Measurements from ENCODE around the gene NDST3.

The NDST3 gene

DNA sequence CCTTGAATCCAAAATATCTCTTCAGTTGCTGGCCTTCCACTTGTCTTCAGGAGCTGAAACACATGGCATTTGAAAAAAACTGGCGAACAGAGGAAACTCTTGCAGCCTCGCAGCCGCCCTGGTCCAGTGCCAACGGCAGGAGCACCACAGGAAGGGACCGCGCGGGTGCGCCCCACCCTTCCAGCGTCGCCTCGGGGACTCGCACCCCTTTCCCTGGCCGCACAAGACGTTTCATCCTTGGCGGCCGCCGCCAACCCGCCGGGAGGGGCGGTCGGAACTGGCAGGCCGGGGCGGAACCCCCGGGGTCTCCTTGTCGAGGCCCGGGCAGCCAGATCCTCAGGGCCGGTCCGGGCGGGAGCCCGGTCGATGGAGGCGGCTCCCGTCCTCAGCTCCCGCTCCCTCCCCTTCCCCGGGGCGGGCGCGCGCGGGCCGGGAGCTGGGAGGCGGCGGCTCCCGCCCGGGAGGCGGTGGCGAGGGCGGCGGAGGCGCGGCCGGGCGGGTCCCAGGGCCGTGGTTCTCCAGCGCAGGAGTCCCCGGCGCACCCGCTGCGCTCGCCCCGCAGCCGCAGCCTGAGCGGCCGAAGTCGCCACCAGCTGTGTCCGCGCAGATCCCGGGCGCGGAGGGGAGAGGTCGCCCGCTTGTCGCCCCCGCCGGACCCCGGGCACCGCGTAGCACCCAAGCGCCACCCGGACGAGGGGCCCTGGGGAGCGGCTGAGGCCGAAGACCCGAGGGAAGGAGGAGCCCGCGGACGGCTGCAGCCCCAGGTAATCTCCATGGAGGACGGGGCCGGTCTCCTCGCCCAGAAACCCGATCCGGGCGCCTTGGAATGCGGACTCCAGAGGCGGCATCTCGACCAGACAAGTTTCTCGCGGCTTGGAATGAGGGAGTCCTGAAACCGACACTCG is 886 bp upstream of the NDST3 start:
- H3K36me3 ChIP-seq (ENCODE audit: control insufficient read depth, insufficient read depth, low read length) = no peaks in the 10 kb centered on the region
- no peaks in the 10 kb centered on the region for H3K9me3 ChIP-seq (ENCODE audit: control insufficient read depth, insufficient read depth, low read length)
- peaks cover 4% of the 10 kb centered on the region for H3K27me3 ChIP-seq (ENCODE audit: control insufficient read depth, insufficient read depth, low read length)
- no peak overlapping the region for H3K9ac ChIP-seq (ENCODE audit: low read depth, low read length)
- no peaks in the 10 kb centered on the region for H3K4me1 ChIP-seq (ENCODE audit: control insufficient read depth, insufficient read depth, low read length)
- peak overlapping the region; percentile 58 for H3K4me3 ChIP-seq (ENCODE audit: low read depth, low read length)

DNA sequence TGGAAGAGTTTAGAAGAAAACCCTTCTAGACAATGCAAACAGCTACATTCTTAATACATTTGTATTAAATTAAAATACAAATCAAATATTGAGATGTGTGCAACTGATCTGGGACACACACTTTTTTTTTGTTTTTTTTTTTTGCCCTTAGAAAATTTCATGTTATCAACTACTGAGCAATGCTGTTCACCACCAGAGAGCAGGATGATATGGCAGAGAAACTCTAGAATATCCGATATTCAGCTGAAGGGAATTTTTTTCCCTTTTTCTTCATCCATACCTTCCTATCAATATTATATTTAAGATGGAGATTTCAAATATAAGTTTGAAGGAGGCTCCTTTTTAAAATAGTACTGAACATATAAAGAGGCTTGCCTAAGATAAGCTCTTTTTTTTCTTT is 1.0 kb downstream of the NDST3 start:
- peaks cover 4% of the 10 kb centered on the region for H3K27me3 ChIP-seq (ENCODE audit: control insufficient read depth, insufficient read depth, low read length)
- H3K36me3 ChIP-seq (ENCODE audit: control insufficient read depth, insufficient read depth, low read length) = no peaks in the 10 kb centered on the region
- H3K4me3 ChIP-seq (ENCODE audit: low read depth, low read length) = no peak overlapping the region
- no peak overlapping the region for H3K9ac ChIP-seq (ENCODE audit: low read depth, low read length)
- H3K9me3 ChIP-seq (ENCODE audit: control insufficient read depth, insufficient read depth, low read length) = no peaks in the 10 kb centered on the region
- H3K4me1 ChIP-seq (ENCODE audit: control insufficient read depth, insufficient read depth, low read length) = no peaks in the 10 kb centered on the region

DNA sequence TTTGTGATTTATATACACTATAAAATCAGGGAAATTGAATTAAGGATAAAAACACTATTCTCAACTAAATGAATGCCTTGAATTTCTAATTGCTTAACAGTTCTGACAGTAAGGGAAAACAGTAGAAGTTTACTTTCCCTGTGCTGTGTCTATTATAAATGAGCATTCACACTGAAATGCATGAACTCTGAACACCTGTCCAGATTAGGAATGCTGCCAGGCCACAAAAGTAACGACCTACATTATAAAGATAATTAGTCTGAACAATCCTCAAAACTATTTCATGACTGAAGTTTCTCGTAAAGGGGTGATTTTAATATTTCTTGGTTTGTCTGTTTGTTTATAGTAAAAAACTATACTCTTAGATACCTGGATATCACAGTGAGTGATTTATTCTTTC is 2.0 kb downstream of the NDST3 start:
- Histone ChIP-seq H3K36me3 (ENCODE audit: control insufficient read depth, insufficient read depth, low read length) (no peaks in the 10 kb centered on the region), H3K27me3 (ENCODE audit: control insufficient read depth, insufficient read depth, low read length) (peaks cover 4% of the 10 kb centered on the region), H3K9me3 (ENCODE audit: control insufficient read depth, insufficient read depth, low read length) (no peaks in the 10 kb centered on the region), H3K4me1 (ENCODE audit: control insufficient read depth, insufficient read depth, low read length) (no peaks in the 10 kb centered on the region), H3K9ac (ENCODE audit: low read depth, low read length) (no peak overlapping the region), H3K4me3 (ENCODE audit: low read depth, low read length) (no peak overlapping the region)

DNA sequence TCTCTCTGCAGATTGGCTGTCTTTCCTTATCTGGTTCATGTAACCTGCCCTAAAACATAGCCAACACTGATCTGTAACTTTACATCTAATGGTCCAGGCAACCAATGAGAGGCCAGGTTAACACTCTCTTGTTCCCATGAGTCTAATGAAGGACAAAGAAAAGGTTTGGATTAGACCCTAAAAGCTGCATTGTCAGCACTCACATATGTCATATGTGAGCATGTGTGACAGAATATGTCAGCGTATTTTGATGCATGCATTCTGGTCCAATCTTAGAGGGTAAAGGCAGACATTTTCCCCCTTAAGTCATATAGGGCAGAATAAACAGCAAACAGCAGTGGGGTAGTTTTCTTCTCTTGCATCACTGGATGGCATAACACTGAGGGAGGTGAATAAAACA is 3.7 kb downstream of the NDST3 start:
- H3K9me3 ChIP-seq (ENCODE audit: control insufficient read depth, insufficient read depth, low read length) = no peaks in the 10 kb centered on the region

DNA sequence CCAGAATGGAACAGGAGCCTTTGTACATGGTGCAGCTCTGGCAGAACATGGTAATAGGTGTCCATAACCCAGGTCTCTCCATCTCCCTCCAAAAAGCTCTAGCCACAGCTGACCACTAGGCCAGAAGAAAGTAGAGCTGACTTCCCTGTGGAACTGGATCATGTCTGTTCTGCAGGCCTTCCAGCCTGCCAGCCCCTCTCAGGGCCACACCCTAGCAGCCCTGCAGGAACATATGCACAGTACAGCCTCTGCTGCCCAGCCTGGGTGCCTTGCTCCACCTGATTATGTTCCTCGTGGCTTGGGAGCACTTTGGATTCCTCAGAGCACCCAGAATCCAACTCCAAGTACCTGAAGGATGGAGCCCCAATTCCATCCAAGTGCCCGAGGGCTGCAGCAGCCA is 12.0 kb downstream of the NDST3 start:
- no peaks in the 10 kb centered on the region for H3K4me1 ChIP-seq (ENCODE audit: control insufficient read depth, insufficient read depth, low read length)
- H3K4me3 ChIP-seq (ENCODE audit: low read depth, low read length) = no peak overlapping the region
- H3K9ac ChIP-seq (ENCODE audit: low read depth, low read length) = no peak overlapping the region
- no peaks in the 10 kb centered on the region for H3K9me3 ChIP-seq (ENCODE audit: control insufficient read depth, insufficient read depth, low read length)
- no peaks in the 10 kb centered on the region for H3K27me3 ChIP-seq (ENCODE audit: control insufficient read depth, insufficient read depth, low read length)
- no peaks in the 10 kb centered on the region for H3K36me3 ChIP-seq (ENCODE audit: control insufficient read depth, insufficient read depth, low read length)

More for the DNA sequence above, 3.7 kb downstream of the NDST3 start:
- Histone ChIP-seq H3K4me3 (ENCODE audit: low read depth, low read length) (no peak overlapping the region), H3K36me3 (ENCODE audit: control insufficient read depth, insufficient read depth, low read length) (no peaks in the 10 kb centered on the region), H3K4me1 (ENCODE audit: control insufficient read depth, insufficient read depth, low read length) (no peaks in the 10 kb centered on the region), H3K27me3 (ENCODE audit: control insufficient read depth, insufficient read depth, low read length) (peaks cover 2% of the 10 kb centered on the region), H3K9ac (ENCODE audit: low read depth, low read length) (no peak overlapping the region)

DNA sequence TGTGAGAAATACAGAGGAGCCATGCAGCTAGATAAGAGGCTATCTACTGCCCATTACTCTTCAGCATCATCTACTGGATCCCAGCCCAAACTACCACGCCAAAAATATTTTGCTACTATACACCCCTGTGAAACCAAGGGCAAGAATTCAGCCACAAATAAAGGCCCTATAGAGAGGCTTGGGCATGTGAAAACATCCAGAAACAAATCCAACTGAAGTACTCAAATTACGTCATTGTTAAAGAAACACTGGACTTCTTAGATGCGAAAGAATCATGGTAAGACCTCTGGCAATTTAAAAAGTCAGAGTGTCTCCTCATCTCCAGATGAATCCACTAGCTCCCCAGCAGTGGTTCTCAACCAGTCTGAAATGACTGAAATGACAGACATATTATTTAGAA is 12.8 kb downstream of the NDST3 start:
- Histone ChIP-seq H3K9me3 (ENCODE audit: control insufficient read depth, insufficient read depth, low read length) (no peaks in the 10 kb centered on the region), H3K4me1 (ENCODE audit: control insufficient read depth, insufficient read depth, low read length) (no peaks in the 10 kb centered on the region), H3K36me3 (ENCODE audit: control insufficient read depth, insufficient read depth, low read length) (no peaks in the 10 kb centered on the region), H3K9ac (ENCODE audit: low read depth, low read length) (no peak overlapping the region), H3K27me3 (ENCODE audit: control insufficient read depth, insufficient read depth, low read length) (no peaks in the 10 kb centered on the region), H3K4me3 (ENCODE audit: low read depth, low read length) (no peak overlapping the region)

DNA sequence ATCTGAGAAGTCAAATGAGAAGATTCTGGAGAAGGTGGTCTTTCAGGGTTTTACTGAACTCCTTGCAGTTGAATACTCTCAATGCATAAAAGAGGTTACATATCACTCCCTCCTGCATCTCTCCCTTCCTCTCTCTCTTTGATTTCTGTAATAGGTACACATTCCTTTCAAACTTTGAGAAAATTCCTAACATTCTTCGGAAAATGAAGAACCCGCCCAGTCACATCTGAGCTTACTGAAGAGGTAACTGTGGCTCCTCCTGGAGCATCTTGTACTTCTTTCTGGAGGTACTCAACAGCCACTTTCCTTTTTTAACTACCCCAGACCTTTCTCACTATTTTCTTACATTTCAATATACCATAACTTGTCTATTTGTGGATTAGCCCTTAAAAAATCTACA is 24.7 kb downstream of the NDST3 start:
- Histone ChIP-seq H3K27me3 (ENCODE audit: control insufficient read depth, insufficient read depth, low read length) (no peaks in the 10 kb centered on the region), H3K4me1 (ENCODE audit: control insufficient read depth, insufficient read depth, low read length) (no peaks in the 10 kb centered on the region), H3K9ac (ENCODE audit: low read depth, low read length) (no peak overlapping the region), H3K4me3 (ENCODE audit: low read depth, low read length) (no peak overlapping the region), H3K9me3 (ENCODE audit: control insufficient read depth, insufficient read depth, low read length) (no peaks in the 10 kb centered on the region), H3K36me3 (ENCODE audit: control insufficient read depth, insufficient read depth, low read length) (no peaks in the 10 kb centered on the region)

DNA sequence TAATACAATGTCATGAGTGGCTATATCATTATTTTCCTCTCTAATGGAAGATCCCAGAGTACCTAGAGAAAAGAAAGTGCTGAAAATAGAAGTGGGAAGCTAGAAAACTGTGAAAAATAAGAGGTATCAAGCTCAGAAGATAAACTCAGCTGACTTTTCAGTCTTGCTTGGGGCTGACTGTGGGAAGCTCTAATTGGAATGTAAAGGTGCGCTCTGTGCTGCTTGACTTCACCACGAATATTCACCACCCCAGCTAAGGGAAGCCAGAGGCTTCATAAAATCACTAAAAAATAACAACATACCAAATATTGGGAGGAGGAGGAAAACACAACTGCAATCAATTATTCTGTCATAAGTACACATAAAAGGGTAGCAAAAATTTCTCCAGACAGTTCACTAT is 25.1 kb downstream of the NDST3 start:
- Histone ChIP-seq H3K9me3 (ENCODE audit: control insufficient read depth, insufficient read depth, low read length) (no peaks in the 10 kb centered on the region), H3K36me3 (ENCODE audit: control insufficient read depth, insufficient read depth, low read length) (no peaks in the 10 kb centered on the region), H3K4me1 (ENCODE audit: control insufficient read depth, insufficient read depth, low read length) (no peaks in the 10 kb centered on the region), H3K27me3 (ENCODE audit: control insufficient read depth, insufficient read depth, low read length) (no peaks in the 10 kb centered on the region), H3K4me3 (ENCODE audit: low read depth, low read length) (no peak overlapping the region), H3K9ac (ENCODE audit: low read depth, low read length) (no peak overlapping the region)

DNA sequence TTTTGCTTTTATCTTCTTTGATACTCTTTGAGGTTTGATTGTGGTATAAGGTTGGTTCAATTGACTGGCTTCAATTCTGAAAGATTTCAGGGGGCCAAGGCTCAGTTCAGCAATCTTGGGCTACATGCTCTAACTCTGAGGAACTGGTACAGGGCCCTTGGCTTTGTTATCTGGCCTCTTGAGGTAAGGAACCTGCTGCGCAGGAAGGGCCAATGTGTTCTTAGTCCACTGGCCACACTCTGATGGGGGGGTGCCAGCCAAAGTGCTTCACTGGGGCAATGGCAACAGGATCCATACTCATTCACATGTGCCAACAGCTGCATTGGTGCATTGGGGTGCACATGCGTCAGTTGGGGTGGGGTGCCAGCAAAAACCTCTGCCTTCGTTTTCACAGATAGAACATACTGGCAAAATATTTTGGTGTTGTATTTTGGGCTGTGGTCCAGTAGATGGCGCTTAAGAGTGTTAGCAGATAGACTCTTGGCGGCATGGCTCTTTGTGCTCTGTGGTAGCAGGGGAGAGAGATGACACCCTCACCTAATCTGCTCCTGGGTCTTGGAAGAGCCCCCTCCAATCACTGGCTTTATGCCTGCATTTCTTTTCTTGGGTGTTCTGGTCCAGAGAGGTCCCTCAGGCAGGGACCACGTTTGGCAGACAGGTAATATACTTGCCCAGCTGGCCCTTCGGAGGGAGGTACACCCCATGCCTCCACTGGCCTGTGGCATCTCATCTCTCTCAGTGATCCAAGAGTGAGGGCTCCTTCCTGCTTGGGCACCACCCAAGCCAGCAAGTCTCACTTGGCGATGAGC is 42.9 kb downstream of the NDST3 start:
- Histone ChIP-seq H3K4me1 (ENCODE audit: control insufficient read depth, insufficient read depth, low read length) (no peaks in the 10 kb centered on the region), H3K9ac (ENCODE audit: low read depth, low read length) (no peak overlapping the region), H3K27me3 (ENCODE audit: control insufficient read depth, insufficient read depth, low read length) (no peaks in the 10 kb centered on the region), H3K4me3 (ENCODE audit: low read depth, low read length) (no peak overlapping the region), H3K9me3 (ENCODE audit: control insufficient read depth, insufficient read depth, low read length) (no peaks in the 10 kb centered on the region), H3K36me3 (ENCODE audit: control insufficient read depth, insufficient read depth, low read length) (no peaks in the 10 kb centered on the region)

DNA sequence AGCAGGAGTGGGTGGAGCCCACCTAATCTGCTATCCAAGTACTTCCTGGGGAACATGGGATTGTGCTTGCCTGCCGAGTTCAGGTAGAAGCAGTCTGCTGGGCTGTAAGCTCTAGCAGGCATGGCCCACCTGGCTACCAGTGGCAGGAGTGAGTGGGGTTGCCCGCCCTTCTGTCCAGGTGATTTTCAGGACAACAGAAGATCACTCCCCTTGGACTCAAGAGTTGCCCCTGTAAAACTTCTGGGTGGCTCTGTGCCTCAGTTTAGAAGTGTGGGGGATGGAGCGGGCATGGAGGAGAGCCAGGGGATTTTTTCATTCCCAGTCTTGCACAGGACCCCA is 43.5 kb downstream of the NDST3 start:
- no peaks in the 10 kb centered on the region for H3K4me1 ChIP-seq (ENCODE audit: control insufficient read depth, insufficient read depth, low read length)
- H3K36me3 ChIP-seq (ENCODE audit: control insufficient read depth, insufficient read depth, low read length) = no peaks in the 10 kb centered on the region
- no peaks in the 10 kb centered on the region for H3K27me3 ChIP-seq (ENCODE audit: control insufficient read depth, insufficient read depth, low read length)
- no peak overlapping the region for H3K4me3 ChIP-seq (ENCODE audit: low read depth, low read length)
- H3K9me3 ChIP-seq (ENCODE audit: control insufficient read depth, insufficient read depth, low read length) = no peaks in the 10 kb centered on the region
- H3K9ac ChIP-seq (ENCODE audit: low read depth, low read length) = no peak overlapping the region

DNA sequence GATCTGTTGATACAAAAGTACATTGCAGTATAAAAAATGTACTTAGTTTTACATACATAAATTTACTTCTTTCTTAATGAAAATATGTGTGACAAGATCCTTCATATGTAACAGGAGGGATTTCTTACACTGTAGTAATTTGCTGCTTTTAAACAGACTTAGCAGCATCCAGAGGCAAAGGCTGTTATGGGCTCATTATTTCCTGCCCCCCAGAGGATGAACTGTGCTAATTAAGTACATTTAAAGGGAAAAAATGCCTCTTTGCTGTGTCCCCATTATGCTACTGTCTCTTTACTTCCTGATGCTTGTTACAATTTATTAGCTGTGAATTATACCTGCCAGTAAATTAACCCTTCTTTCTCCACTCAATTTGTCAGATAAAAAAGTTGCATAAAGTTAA is 47.1 kb downstream of the NDST3 start:
- no peaks in the 10 kb centered on the region for H3K27me3 ChIP-seq (ENCODE audit: control insufficient read depth, insufficient read depth, low read length)
- no peaks in the 10 kb centered on the region for H3K9me3 ChIP-seq (ENCODE audit: control insufficient read depth, insufficient read depth, low read length)
- no peak overlapping the region for H3K4me3 ChIP-seq (ENCODE audit: low read depth, low read length)
- H3K4me1 ChIP-seq (ENCODE audit: control insufficient read depth, insufficient read depth, low read length) = peaks cover 5% of the 10 kb centered on the region
- no peaks in the 10 kb centered on the region for H3K36me3 ChIP-seq (ENCODE audit: control insufficient read depth, insufficient read depth, low read length)
- no peak overlapping the region for H3K9ac ChIP-seq (ENCODE audit: low read depth, low read length)

DNA sequence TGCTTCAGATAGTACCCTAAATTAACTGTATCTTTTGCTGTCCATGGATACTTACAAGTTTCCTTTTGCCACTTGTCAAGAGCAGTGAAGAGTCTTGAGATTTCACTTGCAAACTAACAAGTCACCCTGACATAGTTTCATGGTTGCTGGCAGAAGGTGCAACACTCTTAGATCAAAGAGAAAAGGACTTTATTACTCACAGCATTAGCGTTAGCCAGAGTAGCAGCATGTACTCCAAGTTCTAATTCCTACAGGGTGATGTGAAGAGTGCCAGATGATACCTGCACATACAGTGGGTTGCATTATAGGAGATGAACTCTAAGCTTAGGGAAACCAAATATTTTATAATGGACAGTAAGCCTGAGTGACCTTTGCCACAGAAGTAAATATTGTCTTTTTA is 47.9 kb downstream of the NDST3 start:
- Histone ChIP-seq H3K9me3 (ENCODE audit: control insufficient read depth, insufficient read depth, low read length) (no peaks in the 10 kb centered on the region), H3K9ac (ENCODE audit: low read depth, low read length) (no peak overlapping the region), H3K27me3 (ENCODE audit: control insufficient read depth, insufficient read depth, low read length) (no peaks in the 10 kb centered on the region), H3K36me3 (ENCODE audit: control insufficient read depth, insufficient read depth, low read length) (no peaks in the 10 kb centered on the region), H3K4me1 (ENCODE audit: control insufficient read depth, insufficient read depth, low read length) (peaks cover 8% of the 10 kb centered on the region), H3K4me3 (ENCODE audit: low read depth, low read length) (no peak overlapping the region)
